Measurements from ENCODE around the gene HIVEP3. TPM values are rescaled to one million over a fixed set of nuclear protein-coding genes. Genes with fewer than 3 reads are reported as not detected.

Gene HIVEP3
- total and polyA plus RNA-seq, 8 donors = 1.8 to 65.3 (median 3.8) TPM

GRCh38 chr1:41795205-41795762, 123.4 kb downstream of the HIVEP3 start:
- WGBS, 5 donors = 58 to 75% (median 68%) methylated on average over 5 of the region's 5 CpGs
- no peaks in the 10 kb centered on the region for H3K36me3 ChIP-seq
- DNase-seq = no peak
- TF ChIP-seq POLR2AphosphoS5 (IDR thresholded peaks at IDR 0.05) (no peak), CTCF (IDR thresholded peaks at IDR 0.05) (peak in 1 of 7 experiments; percentile 31), POLR2A (IDR thresholded peaks at IDR 0.05) (no peak), EP300 (IDR thresholded peaks at IDR 0.05) (no peak)
- H3K27me3 ChIP-seq = no peaks in the 10 kb centered on the region
- no peak overlapping the region for H3K4me3 ChIP-seq
- intact Hi-C loops (cut with DNase I; ENCODE audit: low total_unique reads) = loop anchor here (5.0 kb wide), 1 partner anchor 223 kb away; no protein-coding TSS in a partner anchor
- peaks cover 0 to 17% (median 0%) of the 10 kb centered on the region in 4 donors for H3K4me1 ChIP-seq
- no peak overlapping the region for H3K27ac ChIP-seq
- no peaks in the 10 kb centered on the region for H3K9me3 ChIP-seq

GRCh38 chr1:41794031-41794430, 124.7 kb downstream of the HIVEP3 start:
- no peaks in the 10 kb centered on the region for H3K9me3 ChIP-seq
- no peaks in the 10 kb centered on the region for H3K27me3 ChIP-seq
- H3K36me3 ChIP-seq = no peaks in the 10 kb centered on the region
- H3K4me3 ChIP-seq = no peak overlapping the region
- DNase-seq = no peak
- WGBS, 5 donors = 64 to 81% (median 74%) methylated on average over 5 of the region's 5 CpGs
- intact Hi-C loops (cut with DNase I; ENCODE audit: low total_unique reads) = no loop called here
- H3K4me1 ChIP-seq = peaks cover 0 to 14% (median 0%) of the 10 kb centered on the region in 4 donors
- TF ChIP-seq POLR2A (IDR thresholded peaks at IDR 0.05) (no peak), EP300 (IDR thresholded peaks at IDR 0.05) (no peak), CTCF (IDR thresholded peaks at IDR 0.05) (no peak), POLR2AphosphoS5 (IDR thresholded peaks at IDR 0.05) (no peak)
- no peak overlapping the region for H3K27ac ChIP-seq

- DNase-seq = no peak
- Histone ChIP-seq H3K27ac (no peak overlapping the region), H3K4me3 (no peak overlapping the region), H3K27me3 (no peaks in the 10 kb centered on the region), H3K4me1 (peaks cover 0 to 14% (median 0%) of the 10 kb centered on the region in 4 donors), H3K9me3 (no peaks in the 10 kb centered on the region), H3K36me3 (no peaks in the 10 kb centered on the region)
- intact Hi-C loops (cut with DNase I; ENCODE audit: low total_unique reads) = no loop called here
- TF ChIP-seq EP300 (IDR thresholded peaks at IDR 0.05) (no peak), CTCF (IDR thresholded peaks at IDR 0.05) (no peak), POLR2AphosphoS5 (IDR thresholded peaks at IDR 0.05) (no peak)
Measured at GRCh38 chr1:41792485-41792770, 126.3 kb downstream of the HIVEP3 start.

- WGBS, 5 donors = 75 to 82% (median 79%) methylated on average over 5 of the region's 5 CpGs
- no peak for TF ChIP-seq POLR2AphosphoS5 (IDR thresholded peaks at IDR 0.05)
- Histone ChIP-seq H3K9me3 (no peaks in the 10 kb centered on the region), H3K4me3 (no peak overlapping the region), H3K27ac (no peak overlapping the region), H3K4me1 (peaks cover 0 to 14% (median 0%) of the 10 kb centered on the region in 4 donors), H3K36me3 (no peaks in the 10 kb centered on the region), H3K27me3 (no peaks in the 10 kb centered on the region)
- intact Hi-C loops (cut with DNase I; ENCODE audit: low total_unique reads) = no loop called here
- DNase-seq = no peak
Measured at GRCh38 chr1:41791667-41792484, 126.8 kb downstream of the HIVEP3 start.

- WGBS, 5 donors = 55 to 79% (median 68%) methylated on average over 4 of the region's 4 CpGs
- no peak for DNase-seq
- intact Hi-C loops (cut with DNase I; ENCODE audit: low total_unique reads) = no loop called here
- TF ChIP-seq POLR2A (IDR thresholded peaks at IDR 0.05) (no peak), POLR2AphosphoS5 (IDR thresholded peaks at IDR 0.05) (no peak), CTCF (IDR thresholded peaks at IDR 0.05) (no peak), EP300 (IDR thresholded peaks at IDR 0.05) (no peak)
- peaks cover 0 to 14% (median 0%) of the 10 kb centered on the region in 4 donors for H3K4me1 ChIP-seq
- no peak overlapping the region for H3K27ac ChIP-seq
- H3K36me3 ChIP-seq = no peaks in the 10 kb centered on the region
- H3K9me3 ChIP-seq = no peaks in the 10 kb centered on the region
- no peak overlapping the region for H3K4me3 ChIP-seq
- H3K27me3 ChIP-seq = no peaks in the 10 kb centered on the region
Measured at GRCh38 chr1:41790351-41790750, 128.4 kb downstream of the HIVEP3 start.
